HS-5 (cell line): ENCODE results near the gene KLHL33.

Experiments used
- DNase-seq: peaks from one replicate; pipeline ENCODE4 v3.0.0-alpha.2; 2012; ENCODE audit warnings: low read depth

Gene KLHL33

DNA sequence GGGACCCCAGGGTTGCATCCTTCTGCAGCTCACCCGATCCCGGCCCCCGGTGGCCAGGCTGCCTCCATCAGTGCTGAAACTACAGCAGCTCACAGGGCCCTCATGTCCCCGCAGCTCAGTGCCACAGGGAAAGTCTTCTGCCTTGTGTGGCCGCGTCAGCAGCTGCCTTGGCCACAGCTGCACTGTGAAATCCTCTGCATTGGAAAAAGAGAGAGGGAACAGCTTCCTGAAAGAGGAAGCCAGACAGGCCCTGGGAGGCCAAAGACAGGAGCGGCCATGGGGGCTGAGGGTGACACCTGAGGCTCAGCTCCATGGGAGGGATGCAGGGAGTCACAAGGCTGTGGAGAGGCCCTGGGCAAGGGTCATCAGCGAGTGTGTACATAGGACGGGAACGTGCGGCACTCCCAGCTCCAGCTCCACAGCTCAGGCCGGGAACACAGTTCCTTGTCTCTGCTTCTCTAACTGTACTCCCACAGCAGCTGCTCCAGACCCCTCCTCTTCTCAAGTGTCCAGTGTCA is 59.8 kb downstream of the KLHL33 start:
- DNase-seq: no peak
